K562 (cell line): ENCODE measurements around the gene CACNB2. TPM values are rescaled to one million over a fixed set of nuclear protein-coding genes. Genes with fewer than 3 reads are reported as not detected.

Experiments used
- ATAC-seq: fragments of 200-7000 bp; cut with Tn5 transposase; 3 replicates; pipeline ENCODE4 v1.9.1; 2020; ENCODE audit warnings: moderate library complexity
- BruUV-seq: library from RNA; stranded (reverse); fragments of 400-500 nt; replicated peaks from 2 replicates; lab custom pipeline; 2021; lab: Mats Ljungman, UMichigan
- CTCF ChIA-PET: fragments of 300-600 bp; formaldehyde crosslinking; extraction: SDS; loops from one replicate; lab custom pipeline; 2021; ENCODE audit warnings: low intra/inter-chr PET ratio; lab: Yijun Ruan, JAX
- POLR2A ChIA-PET: fragments of 300-600, 350-650 bp; sonication (Branson Sonifier 250); formaldehyde crosslinking; extraction: SDS; loops from one replicate; lab custom pipeline; 2021; ENCODE audit warnings: antibody characterized with exemption, inconsistent platforms; lab: Yijun Ruan, JAX
- DNase-seq, 4 experiments: peaks; one replicate each; pipeline versions ENCODE4 v3.0.0 to v3.0.0-alpha.2; 2011 to 2018; ENCODE audit warnings: low spot score in 3 of 4, mixed read lengths in 3 of 4; ENCODE audit errors: extremely low read depth in 1 of 4
- FAIRE-seq: peaks from 2 replicates; lab custom pipeline; 2011; peaks lifted over from hg19 to GRCh38; lab: Jason Lieb, UNC
- H2AFZ ChIP-seq: 2 replicates; pipeline ENCODE4 v1.6.0; 2011; ENCODE audit warnings: low read depth, low read length, control low read depth, inconsistent platforms
- H3K27ac ChIP-seq: fragments of 200-600 bp; 3 replicates; pipeline ENCODE4 v1.8.0; 2011; ENCODE audit warnings: low read depth, mild to moderate bottlenecking, control low read depth, inconsistent platforms, low read length, moderate library complexity, mixed read lengths; ENCODE audit errors: extremely low read depth
- H3K27me3 ChIP-seq, 2 experiments: fragments of 300-600 bp in 1 of 2; 2 replicates in 1 of 2; 3 replicates in 1 of 2; pipeline versions ENCODE4 v1.6.0 to v1.8.0; 2011; ENCODE audit warnings: inconsistent platforms in 2 of 2, low read length in 2 of 2, mild to moderate bottlenecking in 1 of 2, mixed read lengths in 1 of 2, moderate library complexity in 1 of 2; ENCODE audit not compliant: control insufficient read depth in 2 of 2, insufficient read depth in 2 of 2
- H3K36me3 ChIP-seq: fragments of 300-600 bp; 3 replicates; pipeline ENCODE4 v1.8.0; 2011; ENCODE audit warnings: mild to moderate bottlenecking, low read length, inconsistent platforms; ENCODE audit not compliant: control insufficient read depth, insufficient read depth
- H3K4me1 ChIP-seq, 2 experiments: fragments of 200-600 bp in 1 of 2; replicated peaks in 1 of 2; 2 replicates in 1 of 2; 3 replicates in 1 of 2; pipeline versions ENCODE4 v1.5.1 to v1.8.0; 2011; ENCODE audit warnings: inconsistent platforms in 2 of 2, low read length in 2 of 2, mild to moderate bottlenecking in 1 of 2, mixed read lengths in 1 of 2, moderate library complexity in 1 of 2; ENCODE audit not compliant: control insufficient read depth in 2 of 2, insufficient read depth in 2 of 2
- H3K4me2 ChIP-seq: 2 replicates; pipeline ENCODE4 v1.6.1; 2011; ENCODE audit warnings: low read length, control low read depth, inconsistent platforms, mixed read lengths; ENCODE audit not compliant: insufficient read depth
- H3K4me3 ChIP-seq: fragments of 200-600 bp; sonication (generic), shearing (Covaris generic); 2 replicates; pipeline ENCODE4 v1.5.1; 2016; ENCODE audit warnings: control low read depth, inconsistent platforms
- H3K79me2 ChIP-seq: fragments of 200-600 bp; 3 replicates; pipeline ENCODE4 v1.8.0; 2011; ENCODE audit warnings: low read length, inconsistent platforms; ENCODE audit not compliant: control insufficient read depth, insufficient read depth
- H3K9ac ChIP-seq, 2 experiments: 2 replicates each; pipeline versions ENCODE4 v1.6.0 to v1.6.1; 2011; ENCODE audit warnings: low read depth in 2 of 2, low read length in 2 of 2, control low read depth in 1 of 2, inconsistent platforms in 1 of 2, mild to moderate bottlenecking in 1 of 2, mixed read lengths in 1 of 2; ENCODE audit not compliant: insufficient read depth in 1 of 2
- H3K9me1 ChIP-seq: one replicate; pipeline ENCODE4 v1.6.0; 2011; ENCODE audit warnings: inconsistent platforms, mild to moderate bottlenecking, low read length, moderate library complexity; ENCODE audit not compliant: control insufficient read depth, insufficient read depth
- H3K9me3 ChIP-seq: replicated peaks from 2 replicates; pipeline ENCODE4 v1.5.1; 2011; ENCODE audit warnings: low read depth, low read length, inconsistent platforms; ENCODE audit not compliant: control insufficient read depth, insufficient read depth
- H4K20me1 ChIP-seq: replicated peaks from 2 replicates; pipeline ENCODE4 v1.6.1; 2011; ENCODE audit warnings: low read length, inconsistent platforms, mixed read lengths; ENCODE audit not compliant: control insufficient read depth, insufficient read depth
- CCNT2 ChIP-seq: IDR thresholded peaks from 2 replicates; pipeline ENCODE4 v1.6.1; 2011; ENCODE audit warnings: borderline replicate concordance, low read depth, mild to moderate bottlenecking, moderate library complexity, mixed read lengths, low read length; ENCODE audit not compliant: insufficient read length; ENCODE audit errors: extremely low read depth
- MAFG ChIP-seq: fragments of 450-650 bp; conservative IDR thresholded peaks from 2 replicates; pipeline ENCODE4 v1.6.1; 2016; ENCODE audit warnings: missing genetic modification characterization, missing compliant biosample characterization
- RNF219 ChIP-seq: fragments of 250-450 bp; sonication (Bioruptor Pico); IDR thresholded peaks from 2 replicates; pipeline ENCODE4 v1.5.0; 2022; ENCODE audit warnings: mild to moderate bottlenecking
- SNIP1 ChIP-seq: fragments of 450-650 bp; IDR thresholded peaks from 2 replicates; pipeline ENCODE4 v1.7.1; 2017; ENCODE audit warnings: low read depth, mild to moderate bottlenecking
- TCF7 ChIP-seq: sonication (generic); IDR thresholded peaks from 2 replicates; pipeline ENCODE4 v1.6.1; 2016; ENCODE audit warnings: antibody characterized with exemption, borderline replicate concordance
- TCF7L2 ChIP-seq: fragments of 150-350 bp; IDR thresholded peaks from 2 replicates; pipeline ENCODE4 v1.6.1; 2016; ENCODE audit warnings: low read depth, mild to moderate bottlenecking, low read length, moderate library complexity
- XRCC4 ChIP-seq: IDR thresholded peaks from one replicate; pipeline ENCODE4 v1.6.1; 2011; ENCODE audit not compliant: insufficient read depth, insufficient read length; ENCODE audit errors: extremely low read depth
- YY1 ChIP-seq, 3 experiments: IDR thresholded peaks; 2 replicates each; pipeline ENCODE4 v1.6.1; 2011; ENCODE audit warnings: low read length in 2 of 3, mild to moderate bottlenecking in 2 of 3, moderate library complexity in 2 of 3, borderline replicate concordance in 1 of 3, control low read depth in 1 of 3, low read depth in 1 of 3; ENCODE audit not compliant: insufficient read depth in 3 of 3, insufficient replicate concordance in 2 of 3, control insufficient read depth in 1 of 3, insufficient read length in 1 of 3; ENCODE audit errors: extremely low read depth in 1 of 3
- ZBED1 ChIP-seq: IDR thresholded peaks from 2 replicates; pipeline ENCODE4 v1.6.1; 2014
- ZNF175 ChIP-seq: fragments of 200-800 bp; sonication (Bioruptor generic); IDR thresholded peaks from 2 replicates; pipeline ENCODE4 v1.6.1; 2016; ENCODE audit warnings: low read depth, mild to moderate bottlenecking, missing genetic modification characterization, missing compliant biosample characterization
- ZNF57 ChIP-seq: fragments of 450-650 bp; formaldehyde crosslinking; IDR thresholded peaks from 2 replicates; pipeline ENCODE4 v1.4.0; 2020; ENCODE audit warnings: mild to moderate bottlenecking, moderate library complexity
- ZNF655 ChIP-seq: fragments of 250-450 bp; sonication (Bioruptor Pico); IDR thresholded peaks from 2 replicates; pipeline ENCODE4 v1.5.0; 2021
- ZNF76 ChIP-seq: fragments of 250-450 bp; sonication (Bioruptor Pico); IDR thresholded peaks from 2 replicates; pipeline ENCODE4 v1.4.0; 2020; ENCODE audit warnings: mild to moderate bottlenecking, moderate library complexity, borderline replicate concordance
- ZNF778 ChIP-seq: fragments of 450-650 bp; formaldehyde crosslinking; IDR thresholded peaks from 2 replicates; pipeline ENCODE4 v1.4.0; 2020; ENCODE audit warnings: mild to moderate bottlenecking, moderate library complexity
- WGBS: fragments of 100-300 bp; shearing (Covaris generic); methylation state at CpG from one replicate; pipeline ENCODE4 v1.1.6; 2016; ENCODE audit warnings: low coverage, mixed read lengths; ENCODE audit not compliant: insufficient coverage; ENCODE audit errors: missing lambda C conversion rate; 5-methylcytosine and 5-hydroxymethylcytosine counted together
- in situ Hi-C: fragments of 300-500 bp; cut with MboI; formaldehyde crosslinking; loops from 4 replicates; pipeline ENCODE4 v1.15.0; 2018; ENCODE audit warnings: inconsistent platforms, mixed read lengths
- intact Hi-C: fragments of 100-400 bp; cut with micrococcal nuclease; formaldehyde crosslinking; loops from 2 replicates; pipeline ENCODE4 v1.14.2; 2022
- polyA plus RNA-seq, 8 experiments: library from polyadenylated mRNA; depleted of rRNA in 4 of 8; stranded (reverse) in 5 of 8; unstranded in 3 of 8; fragments of >200 nt; fragmentation: Nextera tagmentation in 2 of 8; fragmentation: Illumina TruSeq in 1 of 8; extraction: Ambion mirVana in 2 of 8; extraction: Trizol in 1 of 8; gene quantifications; 2 replicates each; pipeline versions ENCODE4 v1.2.1 to v1.2.3, GENCODE V29; 2011 to 2014; ENCODE audit warnings: inconsistent platforms in 1 of 8, missing spikeins in 1 of 8
- total RNA-seq, 7 experiments: library from RNA; depleted of rRNA in 6 of 7; stranded (reverse); fragments of >200 nt in 6 of 7; fragmentation: Illumina TruSeq in 2 of 7; extraction: Trizol in 2 of 7; gene quantifications; 2 replicates each; pipeline versions ENCODE4 v1.2.1 to v1.2.3, GENCODE V29; 2011 to 2021; ENCODE audit warnings: low replicate concordance in 1 of 7

Gene CACNB2
- total and polyA plus RNA-seq, 9 of the 15 experiments (the other 6 are each of a cell fraction or from before 2014, with no cell fraction given): 1.8 to 2.2 TPM; not detected in 7

GRCh38 chr10:18460032-18460431 is 319.8 kb downstream of the CACNB2 start:
- ChIA-PET POLR2A (interaction anchor here (1.4 to 2.0 kb wide), 2 partner anchors 10 to 13 kb away, joined by 5 read pairs; no protein-coding TSS in a partner anchor), CTCF (no interaction called here)
- H3K9ac ChIP-seq: no peak overlapping the region
- no peak overlapping the region for H3K4me2 ChIP-seq
- TF ChIP-seq TCF7: no peak
- no peak for TF ChIP-seq YY1 (IDR thresholded peaks at IDR 0.05; ENCODE audit: borderline replicate concordance in 1 of 3, control insufficient read depth in 1 of 3, extremely low read depth in 1 of 3, insufficient read depth in 3 of 3, insufficient read length in 1 of 3, insufficient replicate concordance in 2 of 3, low read depth in 1 of 3, low read length in 2 of 3)
- TF ChIP-seq RNF219 (CRISPR knock-in tag): no peak
- TF ChIP-seq ZNF57: no peak
- no peak for TF ChIP-seq XRCC4
- no peak for TF ChIP-seq MAFG (tag)
- TF ChIP-seq ZNF175 (CRISPR knock-in tag): no peak
- TF ChIP-seq ZNF76 (CRISPR knock-in tag): no peak
- no peak for TF ChIP-seq ZBED1
- no peak for TF ChIP-seq CCNT2
- TF ChIP-seq SNIP1: no peak
- no peak for TF ChIP-seq ZNF778
- TF ChIP-seq ZNF655 (CRISPR knock-in tag): no peak
- TF ChIP-seq TCF7L2: no peak
- H3K4me3 ChIP-seq: no peak overlapping the region
- no peaks in the 10 kb centered on the region for H3K9me1 ChIP-seq
- H4K20me1 ChIP-seq: no peaks in the 10 kb centered on the region
- no peak overlapping the region for H2AFZ ChIP-seq
- no peaks in the 10 kb centered on the region for H3K79me2 ChIP-seq
- ATAC-seq (no peak), FAIRE-seq (no peak), DNase-seq (no peak)
- no TSS peak for BruUV-seq
- H3K27me3 ChIP-seq: no peaks in the 10 kb centered on the region
- H3K36me3 ChIP-seq: no peaks in the 10 kb centered on the region
- in situ Hi-C loops (no loop called here), intact Hi-C loops (no loop called here)
- no peaks in the 10 kb centered on the region for H3K4me1 ChIP-seq
- no peak overlapping the region for H3K27ac ChIP-seq
- H3K9me3 ChIP-seq: no peaks in the 10 kb centered on the region
- WGBS: 2% methylated on average over 2 of the region's 2 CpGs
